PC-9 (cell line): ENCODE results near the gene ASXL1.

Experiments used
- CTCF ChIP-seq: fragments of 200-600 bp; sonication (generic); conservative IDR thresholded peaks from 2 replicates; pipeline ENCODE4 v1.6.1; 2017; ENCODE audit warnings: mixed run types, antibody characterized with exemption, mild to moderate bottlenecking, moderate library complexity
- EZH2 ChIP-seq: fragments of 200-600 bp; sonication (generic); IDR thresholded peaks from 2 replicates; pipeline ENCODE4 v1.8.0; 2017; ENCODE audit warnings: antibody characterized with exemption, low read depth

- no peak for TF ChIP-seq CTCF
- no peak for TF ChIP-seq EZH2
Measured at GRCh38 chr20:32451340-32451681, 93.2 kb downstream of the ASXL1 start.
